Epithelial cell of esophagus (primary cell): ENCODE data around the gene ABLIM2.
"Not testable (repeated sequence)": the region's sequence is repeated elsewhere in the genome, so short reads cannot be mapped to it uniquely, and the experiment has no call there.

Experiments
- DNase-seq: peaks from one replicate; pipeline ENCODE4 v3.0.0; 2010; ENCODE audit warnings: low read depth
- H3K4me3 ChIP-seq: 2 replicates; pipeline ENCODE4 v1.5.1; 2011; ENCODE audit warnings: mild to moderate bottlenecking, low read length, control low read depth
- CTCF ChIP-seq: IDR thresholded peaks from 2 replicates; pipeline ENCODE4 v1.5.1; 2011; ENCODE audit warnings: low read depth, mild to moderate bottlenecking, low read length, control low read depth, inconsistent platforms; ENCODE audit not compliant: insufficient read depth; ENCODE audit errors: missing control alignments

ABLIM2 gene

DNA sequence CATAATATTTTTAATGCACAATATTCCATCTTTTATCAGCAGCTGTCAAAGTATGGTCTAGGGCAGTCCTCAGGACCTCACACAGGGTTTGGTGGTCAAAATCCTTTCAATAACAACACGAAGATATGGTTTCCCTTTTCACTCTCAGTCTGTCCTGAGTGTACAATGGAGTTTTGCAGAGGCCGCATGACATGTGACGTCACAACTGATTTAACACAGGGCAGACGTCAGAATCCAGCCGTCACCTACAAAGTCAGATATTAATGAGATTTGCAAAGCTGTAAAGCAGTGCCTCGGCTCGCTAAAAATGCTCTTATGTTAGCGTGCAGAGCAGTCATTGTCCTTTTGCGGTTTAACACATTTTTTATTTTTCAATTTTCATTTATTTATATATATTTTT, 12.5 kb downstream of the ABLIM2 start:
- no peak for DNase-seq
- no peak for TF ChIP-seq CTCF
- no peak overlapping the region for H3K4me3 ChIP-seq

- DNase-seq, result no peak
- no peak for TF ChIP-seq CTCF
- no peak overlapping the region for H3K4me3 ChIP-seq
Observed at GRCh38 chr4:8144359-8144758, 14.3 kb downstream of the ABLIM2 start.

- no peak for TF ChIP-seq CTCF
- no peak overlapping the region for H3K4me3 ChIP-seq
- DNase-seq, result no peak
Observed at GRCh38 chr4:8143392-8144140, 15.0 kb downstream of the ABLIM2 start.

DNA sequence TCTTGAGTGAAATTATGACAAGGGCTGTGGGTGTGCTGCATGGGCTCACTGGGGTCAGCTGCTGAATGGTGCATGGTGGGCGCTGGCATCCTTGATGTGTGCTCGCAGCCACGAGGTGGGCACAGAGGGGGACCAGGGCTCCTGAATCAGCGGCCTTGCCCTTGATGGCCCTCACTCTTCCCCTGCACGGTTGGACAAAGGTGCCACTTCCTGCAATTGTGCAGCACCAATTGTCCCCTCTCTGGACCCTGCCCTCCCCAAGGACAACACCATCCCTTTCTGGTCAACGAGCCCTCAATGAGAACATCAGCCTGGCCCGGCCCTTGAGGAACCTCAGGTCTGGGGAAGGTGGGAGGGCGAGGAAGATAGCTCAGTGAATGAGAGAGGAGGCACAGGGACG, 16.1 kb downstream of the ABLIM2 start:
- TF ChIP-seq CTCF, result no peak
- no peak overlapping the region for H3K4me3 ChIP-seq
- DNase-seq, result no peak

DNA sequence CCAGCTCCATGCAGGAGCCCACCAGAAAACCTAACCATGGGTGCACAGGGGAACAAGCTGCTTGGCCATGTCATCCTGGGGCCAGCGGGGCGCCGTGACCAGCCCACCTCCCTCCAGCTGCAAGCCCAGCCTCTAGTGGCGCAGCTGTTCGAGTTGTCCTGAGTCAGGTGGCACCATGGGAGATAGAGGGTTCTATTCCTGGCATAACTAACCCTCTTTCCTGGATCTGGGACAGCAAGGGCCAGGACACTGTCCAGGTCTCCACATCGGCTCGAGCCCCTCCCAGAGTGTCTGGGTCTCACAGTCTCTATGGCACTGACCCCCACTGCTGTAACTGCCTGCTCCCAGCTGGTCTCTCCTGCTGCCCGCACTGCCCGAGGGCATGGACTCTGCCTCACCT, 16.7 kb downstream of the ABLIM2 start:
- no peak for DNase-seq
- no peak overlapping the region for H3K4me3 ChIP-seq
- TF ChIP-seq CTCF, result no peak

- TF ChIP-seq CTCF, result no peak
- H3K4me3 ChIP-seq, result no peak overlapping the region
- DNase-seq, result no peak
Observed at GRCh38 chr4:8140915-8141314, 17.7 kb downstream of the ABLIM2 start.

DNA sequence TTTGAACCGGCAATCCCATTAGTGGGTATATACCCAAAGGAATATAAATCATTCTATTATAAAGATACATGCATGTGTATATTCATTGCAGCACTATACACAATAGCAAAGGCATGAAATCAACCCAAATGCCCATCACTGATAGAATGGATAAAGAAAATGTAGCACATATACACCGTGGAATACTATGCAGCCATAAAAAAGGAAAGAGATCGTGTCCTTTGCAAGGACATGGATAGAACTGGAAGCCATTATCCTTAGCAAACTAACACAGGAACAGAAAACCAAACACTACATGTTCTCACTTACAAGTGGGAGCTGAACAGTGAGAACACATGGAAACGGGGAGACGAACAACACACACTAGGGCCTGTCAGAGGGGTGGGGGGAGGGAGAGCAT, 18.9 kb downstream of the ABLIM2 start:
- not testable (repeated sequence) for H3K4me3 ChIP-seq, DNase-seq
